OCI-LY1 (cell line): ENCODE results near the gene AMZ1.

Source experiments
- CTCF ChIP-seq: fragments of 200-600 bp; sonication (generic), shearing (Covaris generic); IDR thresholded peaks from 2 replicates; pipeline ENCODE4 v1.5.1; 2017; ENCODE audit warnings: mild to moderate bottlenecking, antibody characterized with exemption, low read length, moderate library complexity, mixed read lengths
- EZH2 ChIP-seq: fragments of 200-600 bp; sonication (generic), shearing (Covaris generic); IDR thresholded peaks from 2 replicates; pipeline ENCODE4 v1.8.0; 2017; ENCODE audit warnings: borderline replicate concordance, mixed run types, mild to moderate bottlenecking, antibody characterized with exemption, low read length, moderate library complexity, mixed read lengths

GRCh38 chr7:2718296-2718965 is 30.4 kb downstream of the AMZ1 start:
- TF ChIP-seq CTCF, result no peak
- TF ChIP-seq EZH2, result no peak
